GM13976 (cell line): Measurements from ENCODE around the gene ATP8B4.

Source experiments
- DNase-seq: peaks from one replicate; pipeline ENCODE4 v3.0.0; 2012; ENCODE audit warnings: low spot score
- CTCF ChIP-seq: IDR thresholded peaks from 2 replicates; pipeline ENCODE4 v1.5.1; 2012; ENCODE audit warnings: borderline replicate concordance, mild to moderate bottlenecking; ENCODE audit not compliant: insufficient read depth; ENCODE audit errors: extremely low read depth, missing control alignments, control extremely low read depth
- in situ Hi-C: fragments of 300-500 bp; cut with MboI; formaldehyde crosslinking; loops from one replicate; pipeline ENCODE4 v1.12.0; 2022; ENCODE audit warnings: low sequenced_read_pairs, mixed read lengths, inconsistent platforms; ENCODE audit not compliant: unreplicated experiment

ATP8B4 gene

GRCh38 chr15:50059203-50059772 lies 59.7 kb downstream of the ATP8B4 start:
- DNase-seq = no peak
- in situ Hi-C loops = no loop called here
- TF ChIP-seq CTCF = no peak

- no peak for DNase-seq
- no peak for TF ChIP-seq CTCF
- in situ Hi-C loops = no loop called here
Observed at GRCh38 chr15:50057905-50058639, 61.0 kb downstream of the ATP8B4 start.

GRCh38 chr15:50057196-50057595 lies 61.8 kb downstream of the ATP8B4 start:
- no peak for TF ChIP-seq CTCF
- in situ Hi-C loops = no loop called here
- DNase-seq = no peak

- TF ChIP-seq CTCF = no peak
- in situ Hi-C loops = no loop called here
- no peak for DNase-seq
Observed at GRCh38 chr15:50055750-50056157, 63.3 kb downstream of the ATP8B4 start.

- in situ Hi-C loops = no loop called here
- DNase-seq = no peak
- no peak for TF ChIP-seq CTCF
Observed at GRCh38 chr15:50055332-50055731, 63.7 kb downstream of the ATP8B4 start.

- TF ChIP-seq CTCF = no peak
- no peak for DNase-seq
- in situ Hi-C loops = no loop called here
Observed at GRCh38 chr15:50053055-50053856, 65.8 kb downstream of the ATP8B4 start.
